Activated T-helper 9 cell treated with anti-CD3 and anti-CD28 coated beads, Interleukin-2, amount 50 U/mL, for 16 hours (primary cell): ENCODE results near the gene NR1D2.

Experiments used
- DNase-seq: peaks from one replicate; pipeline ENCODE4 v3.0.0-alpha.2; 2020; ENCODE audit warnings: low read depth

The NR1D2 gene

DNA sequence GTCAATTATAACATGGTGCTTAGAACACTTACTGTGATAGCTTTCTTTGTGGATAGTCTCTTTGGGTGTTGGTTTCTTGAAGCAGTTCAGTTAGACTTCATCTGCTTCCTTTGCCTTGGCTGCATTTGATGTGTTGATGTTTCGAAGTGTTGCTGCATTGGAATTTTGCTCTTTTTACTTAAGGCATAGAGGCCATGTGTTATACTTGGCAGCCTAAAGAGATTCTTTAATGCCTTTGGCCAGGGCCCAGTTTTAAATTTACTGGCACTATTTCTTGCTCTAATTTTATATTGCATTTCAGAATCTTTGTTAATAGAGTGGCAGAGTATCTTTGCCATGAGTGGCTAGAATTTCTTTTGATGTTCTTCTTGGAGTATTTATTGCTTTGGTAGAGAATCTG is 21.2 kb downstream of the NR1D2 start:
- DNase-seq, result no peak

DNA sequence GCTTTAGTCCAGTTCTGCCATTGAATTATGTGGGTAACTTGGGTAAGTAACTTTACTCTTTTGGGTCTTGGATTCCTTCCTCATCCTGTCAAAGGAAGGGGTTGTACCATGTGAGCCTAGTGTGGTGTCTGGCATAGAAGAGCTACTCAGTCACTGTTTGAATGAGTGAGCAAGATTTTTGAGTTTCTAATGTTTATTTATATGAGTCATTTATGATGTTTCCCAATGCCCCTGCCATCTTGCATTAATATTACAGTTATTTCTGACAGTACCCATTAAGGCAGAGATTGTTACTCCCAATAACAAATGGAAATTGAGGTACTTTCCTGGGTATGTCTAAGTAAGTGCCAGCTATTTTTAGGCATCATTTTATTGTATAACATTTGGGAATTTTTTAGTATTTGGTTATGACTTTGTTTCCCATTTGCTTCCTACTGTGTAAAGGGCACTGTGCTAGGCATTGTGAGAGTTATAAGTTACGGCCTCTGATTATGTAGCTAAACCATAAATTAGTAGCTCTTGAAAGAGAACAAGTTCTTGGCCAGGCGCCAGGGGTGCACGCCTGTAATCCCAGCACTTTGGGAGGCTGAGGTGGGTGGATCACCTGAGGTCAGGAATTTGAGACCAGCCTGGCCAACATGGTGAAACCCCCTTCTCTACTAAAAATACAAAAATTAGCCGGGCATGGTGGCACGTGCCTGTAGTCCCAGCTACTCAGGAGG is 23.5 kb downstream of the NR1D2 start:
- DNase-seq, result no peak

DNA sequence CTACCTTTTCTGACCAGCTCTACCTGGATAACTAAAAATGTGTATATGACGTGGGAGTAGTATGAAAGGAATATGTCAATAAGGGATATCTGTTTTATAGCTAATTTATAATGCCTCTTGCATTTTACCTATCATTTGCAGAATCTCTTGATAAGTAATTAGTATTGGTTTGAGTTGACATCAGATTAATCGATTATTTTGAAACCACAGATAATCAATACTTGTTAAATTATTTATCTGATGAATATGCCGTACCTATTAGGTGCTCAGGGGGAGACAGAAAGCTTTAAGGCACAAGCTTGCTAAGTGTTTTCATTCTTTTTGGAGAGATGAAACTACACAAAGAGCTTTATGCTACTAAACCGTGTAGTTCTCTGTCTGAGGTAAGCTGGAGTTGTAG is 24.3 kb downstream of the NR1D2 start:
- DNase-seq, result no peak

DNA sequence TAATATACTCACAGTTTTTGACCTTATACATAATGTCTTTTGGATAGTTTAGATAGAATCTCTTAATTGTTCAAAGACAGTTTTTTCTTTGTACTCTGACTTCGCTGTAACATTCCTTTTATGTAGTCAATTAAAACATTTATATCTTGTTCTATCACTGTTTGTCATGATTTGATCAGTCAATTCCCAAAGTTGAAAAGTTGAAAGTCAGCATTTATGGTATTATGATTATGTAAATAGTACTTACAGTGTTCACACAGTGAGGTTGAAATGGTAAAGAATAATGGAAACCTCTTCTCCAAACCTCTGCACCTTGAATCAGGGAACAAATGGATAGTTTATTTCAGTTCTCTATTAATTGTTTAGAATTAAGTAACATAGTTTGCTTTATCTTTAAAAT is 26.6 kb downstream of the NR1D2 start:
- no peak for DNase-seq

DNA sequence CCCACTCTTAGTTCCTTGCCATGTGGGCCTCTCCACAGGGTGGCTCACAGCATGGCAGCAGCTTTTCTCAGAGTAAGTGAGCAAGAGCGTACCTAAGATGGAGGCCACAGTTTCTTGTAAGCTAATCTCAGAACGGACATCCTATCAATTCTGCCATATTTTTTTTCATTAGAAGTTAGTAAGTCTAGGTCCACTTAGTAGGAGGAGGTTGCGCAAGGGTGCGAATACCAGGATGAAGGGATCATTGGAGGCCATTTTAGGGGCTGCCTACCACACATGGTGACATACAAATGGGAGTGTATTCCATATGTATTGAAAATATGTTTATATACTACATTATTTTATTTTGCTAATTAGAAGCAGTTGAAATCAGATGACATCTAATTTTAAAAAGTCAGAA is 31.5 kb downstream of the NR1D2 start:
- DNase-seq, result no peak

DNA sequence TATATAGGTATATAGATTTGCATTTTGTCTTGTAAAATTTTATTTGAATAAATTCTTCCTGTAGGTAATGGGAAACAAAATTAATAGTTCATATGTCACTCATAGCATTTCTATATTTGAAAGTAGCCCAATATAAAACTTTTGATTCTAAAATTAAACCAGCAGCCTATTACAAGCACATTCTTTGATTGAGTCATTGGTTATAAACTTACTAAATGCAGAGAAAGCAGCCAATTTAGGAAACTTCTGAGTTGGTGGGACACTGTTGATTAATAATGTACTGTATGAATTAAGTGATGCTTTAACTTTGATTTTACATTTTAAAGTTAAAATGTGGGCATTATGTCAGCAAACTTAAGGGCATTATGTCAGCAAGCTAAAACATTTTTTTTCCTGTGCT is 34.5 kb downstream of the NR1D2 start:
- no peak for DNase-seq

DNA sequence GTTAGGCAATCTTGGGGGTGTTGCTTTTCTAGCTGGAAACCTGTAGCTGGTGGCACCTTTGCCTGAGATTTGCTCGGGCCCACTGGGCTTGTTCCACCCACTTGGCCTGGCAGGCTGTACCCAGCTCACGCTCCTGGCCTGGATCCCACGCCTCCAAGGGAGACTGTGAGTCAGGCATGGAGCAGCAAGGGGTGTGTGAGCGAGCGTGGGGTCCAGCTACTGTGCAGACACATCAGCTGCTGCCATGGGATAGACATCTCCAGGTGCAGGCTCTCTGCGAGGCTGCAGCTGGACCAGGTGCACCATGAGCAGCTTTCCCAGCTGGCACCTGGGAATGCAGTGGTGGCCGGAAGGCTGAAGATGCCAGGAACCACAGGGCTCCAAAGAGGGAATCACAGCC is 36.0 kb downstream of the NR1D2 start:
- no peak for DNase-seq

DNA sequence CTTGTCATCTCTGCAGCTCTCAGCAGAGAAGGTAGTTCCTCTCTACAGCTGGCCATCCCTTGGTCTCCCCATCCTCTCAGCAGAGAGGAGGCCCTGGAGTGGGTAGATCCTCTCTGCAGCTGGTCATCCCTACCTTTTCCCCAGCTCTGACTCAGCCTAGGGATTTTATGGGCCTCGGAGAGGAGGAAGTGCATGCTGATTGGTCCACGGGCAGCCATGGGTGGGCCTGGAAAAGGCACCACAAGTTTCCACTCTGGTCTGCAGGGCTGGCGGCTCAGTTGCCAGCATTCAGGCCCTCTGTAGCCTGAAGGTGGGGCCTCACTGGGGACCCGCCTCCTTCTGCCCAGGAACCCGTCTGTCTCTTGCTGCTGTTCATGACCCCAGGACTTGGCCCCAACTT is 36.9 kb downstream of the NR1D2 start:
- no peak for DNase-seq

DNA sequence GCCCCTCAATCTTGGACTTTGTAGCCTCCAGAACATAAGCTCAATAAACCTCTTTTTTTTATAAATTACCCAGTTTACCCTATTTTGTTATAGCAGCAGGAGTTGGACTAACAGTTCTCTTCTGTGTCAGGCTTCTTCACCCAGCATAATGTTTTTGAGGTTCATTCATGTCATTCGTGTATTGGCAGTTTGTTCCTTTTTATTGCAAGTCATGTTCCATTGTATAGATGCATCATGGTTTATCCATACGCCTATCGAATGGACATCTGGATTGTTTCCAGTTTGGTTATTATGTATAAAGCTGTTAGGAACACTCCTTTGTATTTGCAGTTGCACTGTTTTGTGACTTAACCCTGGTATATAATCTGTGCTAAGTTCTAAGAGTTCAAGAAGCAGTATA is 39.8 kb downstream of the NR1D2 start:
- DNase-seq, result no peak

DNA sequence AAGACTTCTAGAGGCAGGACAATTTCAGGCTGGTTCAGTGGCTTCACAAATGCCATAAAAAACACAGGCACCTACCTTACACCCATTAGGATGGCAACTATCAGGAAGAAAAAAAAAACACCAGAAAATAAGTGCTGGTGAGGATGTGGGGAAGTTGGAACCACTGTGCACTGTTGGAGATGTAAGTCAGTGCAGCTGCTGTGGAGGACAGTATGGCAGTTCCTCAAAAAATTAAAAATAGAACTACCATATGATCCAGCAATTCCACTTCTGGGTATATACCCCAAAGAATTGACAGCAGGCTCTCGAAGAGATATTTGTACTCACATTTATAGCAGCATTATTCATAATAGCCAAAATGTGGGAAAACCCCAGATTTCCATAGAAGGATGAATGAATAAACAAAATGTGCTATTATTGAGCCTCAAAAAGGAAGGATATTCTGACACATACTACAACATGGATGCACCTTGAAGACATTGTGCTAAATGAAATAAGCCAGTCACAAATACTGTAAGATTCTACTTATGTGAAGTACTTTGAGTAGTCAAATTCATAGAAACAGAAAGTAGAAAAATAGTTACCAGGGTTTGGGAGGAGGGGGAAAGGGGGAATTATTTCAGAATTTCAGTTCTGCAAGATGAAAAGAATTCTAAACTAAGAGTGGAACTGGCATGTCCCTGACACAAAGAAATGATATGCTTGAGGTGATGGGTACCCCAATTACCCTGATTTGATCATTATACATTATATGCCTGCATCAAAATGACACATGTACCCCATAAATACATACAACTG is 40.9 kb downstream of the NR1D2 start:
- no peak for DNase-seq

DNA sequence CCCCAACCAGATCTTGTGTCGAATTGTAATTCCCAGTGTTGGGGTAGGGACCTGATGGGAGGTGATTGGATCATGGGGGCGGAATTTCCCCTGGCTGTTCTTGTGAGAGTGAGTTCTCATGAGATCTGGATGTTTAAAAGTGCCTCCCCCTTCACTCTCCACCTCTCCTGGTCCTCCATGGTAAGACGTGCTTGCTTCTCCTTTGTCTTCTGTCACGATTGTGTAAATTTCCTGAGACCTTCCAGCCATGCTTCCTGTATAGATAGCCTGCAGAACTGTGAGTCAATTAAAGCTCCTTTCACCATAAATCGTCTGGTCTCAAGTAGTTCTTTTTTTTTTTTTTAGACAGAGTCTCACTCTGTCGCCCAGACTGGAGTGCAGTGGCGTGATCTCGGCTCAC is 42.3 kb downstream of the NR1D2 start:
- DNase-seq, result no peak

DNA sequence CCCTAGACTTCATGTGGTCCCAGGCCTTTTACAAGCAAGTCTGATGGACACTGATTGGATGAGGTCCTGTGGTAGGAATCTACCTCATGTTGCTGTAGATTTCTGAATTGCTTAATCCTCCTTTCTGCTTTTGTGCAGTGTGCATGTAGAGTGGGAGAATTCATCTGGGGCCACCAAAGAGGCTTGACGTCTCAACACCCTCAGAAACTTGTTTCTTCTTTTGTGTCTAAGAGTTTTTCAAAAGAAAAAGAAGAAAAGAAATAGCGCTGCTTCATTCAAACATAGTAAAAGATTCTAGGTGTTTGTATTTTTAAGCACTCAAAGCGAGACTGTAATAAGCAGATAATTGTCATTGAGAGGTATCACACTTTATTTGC is 46.2 kb downstream of the NR1D2 start:
- DNase-seq, result no peak

DNA sequence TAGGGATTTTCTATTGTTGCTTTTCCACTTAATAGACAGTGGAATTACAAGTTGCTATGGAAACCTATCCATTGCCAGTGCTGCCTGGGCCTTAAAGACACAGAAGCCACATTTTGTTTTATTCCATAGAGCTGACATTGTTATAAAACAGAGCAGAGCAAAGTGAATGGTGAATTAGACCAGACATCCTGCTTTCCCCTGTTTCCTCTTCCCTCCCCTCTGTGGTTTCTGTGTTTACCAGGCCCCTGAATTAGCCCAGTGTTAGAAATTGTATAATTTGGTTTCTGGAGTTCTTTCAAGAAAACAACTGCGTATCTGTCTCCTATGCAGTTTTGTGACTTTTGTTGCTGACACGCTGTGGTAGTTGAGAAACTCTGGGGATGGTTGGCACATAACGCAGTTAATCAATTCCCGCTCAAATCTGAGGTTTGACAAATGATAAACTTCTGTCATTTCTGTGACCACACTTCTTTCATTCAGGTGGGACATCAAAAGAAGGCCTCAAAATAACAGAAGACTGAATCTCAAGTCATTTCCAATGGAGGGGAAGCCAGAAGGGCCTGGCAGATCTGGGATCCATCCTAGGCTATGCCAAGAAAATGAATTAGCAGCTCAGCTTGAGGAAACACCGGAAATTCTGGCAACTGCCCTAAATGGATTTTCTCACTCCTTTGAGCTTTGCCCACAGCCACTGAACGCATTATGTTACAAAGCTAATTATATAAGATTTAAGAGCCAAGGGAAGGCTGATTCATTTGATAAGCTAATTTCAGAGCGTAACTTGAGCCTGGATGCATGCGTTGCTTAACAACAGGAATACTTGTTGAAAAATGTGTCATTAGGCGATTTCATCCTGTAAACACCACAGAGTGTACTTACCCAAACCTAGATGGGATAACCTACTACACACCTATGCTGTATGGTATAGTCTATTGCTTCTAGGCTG is 46.9 kb downstream of the NR1D2 start:
- DNase-seq, result no peak

DNA sequence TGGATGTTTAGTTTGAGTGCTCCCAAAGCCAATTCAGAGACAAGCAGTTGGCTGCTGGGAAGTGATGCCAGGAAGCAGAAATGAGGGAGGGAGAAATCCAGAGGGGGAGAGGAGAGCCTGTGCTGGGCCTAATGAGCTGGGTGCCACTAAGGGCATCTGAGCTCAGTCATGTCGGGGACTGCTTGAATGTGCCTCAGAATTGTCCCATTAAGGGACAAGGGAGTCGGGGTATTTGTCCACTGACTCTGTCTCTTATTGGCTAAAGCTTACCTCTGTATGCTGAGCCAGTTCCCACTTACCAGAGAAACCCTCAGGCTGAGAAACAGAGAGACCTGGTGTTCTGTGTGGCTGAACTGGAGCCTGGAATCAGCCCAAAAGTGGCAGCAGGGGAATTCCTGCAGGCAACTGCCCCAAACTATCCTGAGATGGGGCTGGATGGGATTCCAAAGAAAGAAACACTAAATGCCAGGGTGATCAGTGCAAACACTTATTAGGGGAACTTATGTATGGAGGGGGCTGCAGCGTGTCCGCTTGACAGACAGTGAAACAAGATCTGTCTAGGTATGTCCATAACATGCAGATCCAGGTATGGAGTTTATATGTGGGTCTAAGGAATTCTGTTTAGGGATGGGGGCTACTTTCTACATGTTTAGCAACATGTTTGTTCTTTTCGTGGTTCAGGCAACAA is 48.6 kb downstream of the NR1D2 start:
- no peak for DNase-seq

DNA sequence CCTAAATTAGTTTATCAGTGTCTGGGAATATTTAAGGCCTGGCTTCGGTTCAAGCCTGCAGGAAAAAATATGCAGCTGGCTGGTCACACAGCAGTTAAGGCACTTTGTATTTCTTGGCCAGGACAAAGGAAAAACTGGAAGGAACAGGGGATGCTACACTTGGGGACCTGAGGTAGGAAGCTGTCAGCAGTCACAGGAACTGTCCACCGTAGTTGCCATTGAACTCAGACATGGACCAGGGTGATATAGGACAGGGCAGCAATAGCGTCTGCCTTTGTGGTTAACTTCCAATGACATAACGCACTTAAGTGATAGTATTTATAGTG is 49.1 kb downstream of the NR1D2 start:
- no peak for DNase-seq

DNA sequence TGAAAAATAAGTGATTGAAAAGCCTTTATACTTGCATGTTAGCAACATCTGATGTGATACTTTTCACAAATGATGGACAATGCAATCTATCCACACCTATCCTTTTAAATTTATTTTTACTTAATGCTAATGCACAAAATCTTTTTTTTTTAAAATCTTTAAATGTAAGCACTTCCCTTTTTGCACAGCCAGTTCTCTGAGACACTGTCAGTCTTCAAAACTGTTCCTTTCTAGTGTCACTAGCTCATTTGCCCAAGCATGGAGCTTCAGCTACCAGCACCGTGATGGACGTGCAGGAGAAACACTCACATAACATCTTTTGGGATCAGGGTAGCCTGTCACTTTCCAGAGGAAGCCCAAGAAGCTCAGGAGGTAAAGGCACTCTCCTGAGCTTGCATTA is 50.1 kb downstream of the NR1D2 start:
- DNase-seq, result no peak

DNA sequence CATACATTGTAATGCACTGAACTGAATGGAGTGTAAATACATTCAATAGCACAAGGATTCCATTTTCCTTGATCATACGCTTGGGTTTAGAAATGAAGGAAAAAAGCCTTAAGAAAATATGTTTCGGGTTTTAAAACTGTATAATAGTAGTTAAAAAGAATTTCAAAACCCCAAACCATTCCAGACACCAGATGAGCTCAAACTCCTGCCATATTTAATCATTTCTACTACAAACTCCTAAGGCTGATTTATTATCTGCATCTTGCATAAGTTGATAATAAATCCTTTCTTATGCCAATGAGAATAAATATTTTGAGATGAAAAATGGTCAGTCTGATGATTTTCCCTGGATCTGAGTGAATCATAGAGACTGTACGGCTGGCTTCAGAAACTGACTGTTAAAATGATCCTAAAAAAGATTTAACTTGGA is 51.0 kb downstream of the NR1D2 start:
- no peak for DNase-seq

DNA sequence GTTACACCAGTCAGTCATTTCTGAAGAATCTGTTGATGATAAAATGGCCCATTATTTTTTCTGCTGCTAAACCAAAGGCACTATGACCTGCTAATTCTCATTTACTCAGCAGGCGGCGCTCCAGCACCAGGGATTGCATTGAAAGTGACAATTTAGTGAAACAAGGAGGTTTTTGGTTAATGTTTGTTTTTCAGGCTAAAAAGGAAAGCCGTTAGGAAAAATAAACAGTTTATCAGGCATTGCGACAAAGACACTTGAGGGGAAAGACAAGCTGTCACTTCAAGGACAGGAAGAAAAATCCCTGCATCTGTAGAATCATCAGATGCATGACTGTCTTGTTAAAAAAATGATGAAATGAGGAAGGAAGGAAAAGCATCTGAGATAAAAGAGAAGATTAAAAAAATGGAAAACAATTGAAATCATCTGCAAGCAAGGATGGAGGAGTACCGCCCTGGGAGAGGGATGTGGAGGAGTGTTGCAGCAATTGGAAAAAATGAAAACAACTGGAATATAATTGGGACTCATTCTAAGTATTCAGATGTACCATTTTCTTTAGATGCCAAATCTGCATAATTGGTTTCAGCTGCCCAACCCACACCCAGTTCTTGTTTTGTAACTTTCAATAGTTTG is 54.0 kb downstream of the NR1D2 start:
- peak; percentile 28 for DNase-seq

DNA sequence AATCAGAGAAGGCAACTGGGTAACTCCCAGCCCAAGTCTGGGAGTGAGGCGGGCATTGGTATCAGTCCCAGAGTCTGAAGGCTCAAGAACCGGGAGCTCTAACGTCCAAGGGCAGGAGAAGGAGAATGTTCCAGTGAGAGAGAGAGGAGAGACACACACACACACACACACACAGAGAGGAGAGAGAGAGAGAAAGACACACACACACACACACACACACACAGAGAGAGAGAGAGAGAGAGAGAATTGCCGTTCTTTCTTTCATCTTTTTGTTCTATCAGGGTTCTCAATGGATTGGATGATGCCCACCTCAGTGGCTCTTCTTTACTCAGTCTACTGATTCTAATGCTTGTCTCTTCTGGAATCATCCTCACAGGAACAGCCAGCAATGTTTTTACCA is 57.0 kb downstream of the NR1D2 start:
- DNase-seq, result no peak

DNA sequence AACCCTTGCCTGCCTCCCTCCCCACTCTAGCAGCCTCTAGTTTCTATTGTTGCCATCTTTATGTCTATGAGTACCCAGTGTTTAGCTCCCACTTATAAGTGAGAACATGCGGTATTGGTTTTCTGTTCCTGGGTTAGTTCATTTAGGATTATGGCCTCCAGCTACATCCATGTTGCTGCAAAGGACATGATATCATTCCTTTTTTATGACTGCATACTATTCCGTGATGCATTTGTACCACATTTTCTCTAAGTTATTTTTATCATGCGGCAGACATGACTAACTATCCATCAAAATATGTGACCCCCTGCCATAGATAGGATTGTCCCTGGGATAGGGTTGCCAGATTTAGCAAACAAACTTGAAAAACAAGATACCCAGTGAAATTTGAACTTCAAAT is 58.4 kb downstream of the NR1D2 start:
- DNase-seq, result no peak

DNA sequence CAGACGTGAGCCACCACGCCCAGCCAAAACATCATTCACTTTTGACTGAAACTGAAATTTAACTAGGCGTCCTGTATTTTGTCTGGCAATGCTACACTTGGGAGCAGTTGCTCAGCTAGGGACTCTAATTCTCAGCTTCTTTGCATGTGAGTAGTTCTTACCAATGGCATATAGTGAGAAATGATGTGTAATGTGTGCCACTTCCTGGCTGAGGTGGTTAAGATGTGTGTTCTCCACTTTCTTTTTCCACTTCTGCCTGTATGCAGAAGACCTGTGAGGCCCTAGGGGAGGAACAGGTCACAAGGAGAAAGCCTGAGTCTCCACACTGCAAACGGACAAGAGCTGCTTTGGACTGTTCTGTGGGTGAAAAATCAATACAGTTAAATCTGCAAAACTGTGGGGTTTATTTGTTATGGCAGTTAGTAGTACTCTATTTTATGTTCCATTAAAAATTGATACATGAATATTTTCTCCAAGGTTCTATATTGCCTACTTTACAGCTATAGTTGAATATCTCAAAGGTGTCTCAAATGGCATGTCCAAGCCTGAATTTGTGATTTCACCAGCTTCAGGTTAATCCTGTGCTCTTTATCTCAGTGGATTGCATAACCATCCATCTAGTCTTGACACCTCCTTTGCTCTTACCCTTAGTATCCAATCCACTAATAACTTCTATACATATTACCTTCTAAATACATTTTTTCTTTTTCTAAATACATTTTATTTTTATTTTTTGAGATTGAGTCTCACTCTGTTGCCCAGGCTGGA is 59.3 kb downstream of the NR1D2 start:
- DNase-seq, result no peak
